GM18498 (cell line): ENCODE data around the gene ALS2.
"Not testable (repeated sequence)": the region's sequence is repeated elsewhere in the genome, so short reads cannot be mapped to it uniquely, and the experiment has no call there.

ENCODE experiments used
- ATAC-seq: cut with Tn5 transposase; IDR thresholded peaks from one replicate; pipeline ENCODE4 v1.9.1; 2021; ENCODE audit warnings: mild to moderate bottlenecking, moderate library complexity; ENCODE audit not compliant: unreplicated experiment

Gene ALS2

DNA sequence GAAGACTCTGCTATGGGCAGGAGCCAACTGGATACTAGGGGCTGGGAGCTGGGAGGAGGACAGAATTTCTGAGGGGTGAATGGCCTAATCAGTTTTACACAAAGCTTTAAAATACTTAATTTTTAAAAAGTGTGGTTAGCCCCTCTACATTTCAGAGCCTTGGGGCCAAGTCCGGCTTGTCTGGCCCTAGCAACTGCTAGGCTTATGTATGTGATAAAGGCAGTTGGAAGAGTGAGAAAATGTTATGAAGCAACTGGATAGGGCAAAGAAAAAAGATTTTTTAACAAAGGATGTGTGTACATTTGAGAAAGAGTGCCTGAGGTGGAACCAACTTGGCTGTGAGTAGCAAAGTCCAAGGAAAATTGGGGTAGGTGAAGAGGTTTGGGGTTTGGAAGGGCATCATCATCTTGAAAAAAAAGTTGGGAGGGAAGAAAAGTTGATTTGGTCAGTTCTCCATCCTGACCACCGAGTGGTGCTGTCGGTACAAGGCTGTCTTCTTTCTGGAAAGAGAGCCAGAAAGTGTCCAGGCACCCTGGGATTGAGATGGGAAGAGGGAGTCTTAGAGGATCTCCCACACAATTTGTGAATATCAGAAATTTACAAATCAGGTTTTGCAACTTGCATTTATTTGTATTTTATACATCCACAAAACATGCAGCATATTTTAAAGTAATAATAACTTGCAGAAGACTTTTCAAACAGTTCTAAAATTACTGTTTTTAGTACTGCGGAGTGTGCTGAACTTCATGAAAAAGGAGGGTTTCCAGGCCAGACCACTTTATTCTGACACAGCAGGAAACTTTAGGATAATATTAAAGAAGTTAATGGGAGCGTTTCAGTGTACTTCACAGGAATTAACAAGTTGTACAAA, 15.1 kb upstream of the ALS2 start:
- ATAC-seq: no peak

GRCh38 chr2:201794294-201794693, 13.6 kb upstream of the ALS2 start:
- no peak for ATAC-seq

DNA sequence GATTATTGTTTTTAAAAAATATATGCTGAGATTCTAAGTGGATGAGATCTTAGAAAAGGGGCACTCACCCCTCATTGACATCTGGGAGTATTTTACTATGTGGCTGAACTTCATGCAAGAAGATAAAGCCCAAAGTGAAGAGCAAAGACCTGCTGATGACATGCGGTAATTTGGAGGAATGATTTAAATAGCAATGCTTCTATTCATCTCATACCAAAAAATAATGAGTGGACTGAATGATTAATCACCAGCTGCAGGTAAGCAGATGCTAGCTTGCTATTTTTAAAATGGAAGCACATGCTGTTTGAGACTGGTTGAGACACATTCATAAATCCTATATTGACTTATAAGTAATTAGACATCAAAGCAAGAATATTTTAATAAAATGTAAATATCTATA, 12.9 kb upstream of the ALS2 start:
- ATAC-seq: no peak

- ATAC-seq: no peak
Observed at GRCh38 chr2:201790989-201791388, 10.3 kb upstream of the ALS2 start.

DNA sequence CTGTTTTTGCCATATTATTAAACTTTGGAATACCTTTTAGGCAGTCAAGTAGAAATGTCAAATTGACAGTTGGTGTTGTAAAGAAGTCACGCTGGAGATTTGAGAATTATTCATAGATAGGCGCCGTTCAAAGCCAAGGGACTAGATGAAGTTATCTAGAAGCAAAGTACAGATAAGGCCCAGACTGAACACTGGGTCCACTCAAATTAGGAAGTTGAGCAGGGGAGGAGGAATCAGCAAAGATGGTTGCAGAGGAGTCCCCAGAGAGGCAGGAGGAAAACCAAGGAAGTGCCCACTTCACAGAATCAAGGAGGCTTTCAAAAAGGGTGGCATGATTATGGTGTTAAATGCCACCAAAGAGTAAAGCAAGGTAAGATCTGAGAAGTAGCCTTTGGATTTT, 9.6 kb upstream of the ALS2 start:
- no peak for ATAC-seq

- no peak for ATAC-seq
Observed at GRCh38 chr2:201789395-201789794, 8.7 kb upstream of the ALS2 start.

DNA sequence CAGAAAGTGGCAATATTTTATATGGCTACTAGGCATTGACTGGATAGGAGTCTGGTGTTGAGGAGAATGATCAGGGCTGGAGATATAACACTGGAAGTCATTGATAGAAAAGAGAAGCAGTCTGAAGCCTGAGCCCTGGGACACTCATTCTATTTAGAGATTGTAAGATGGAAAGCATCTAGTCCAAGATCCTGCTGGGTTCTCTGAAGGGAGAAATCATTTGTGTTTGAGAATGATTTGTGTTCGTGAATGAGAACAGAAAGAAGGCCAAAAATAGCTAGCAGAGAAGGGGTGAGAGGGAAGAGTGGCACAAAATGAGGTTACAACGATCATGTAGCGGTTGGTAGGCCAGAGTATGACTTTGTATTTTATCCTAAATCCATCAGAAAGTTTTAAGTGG, 7.6 kb upstream of the ALS2 start:
- ATAC-seq: no peak

DNA sequence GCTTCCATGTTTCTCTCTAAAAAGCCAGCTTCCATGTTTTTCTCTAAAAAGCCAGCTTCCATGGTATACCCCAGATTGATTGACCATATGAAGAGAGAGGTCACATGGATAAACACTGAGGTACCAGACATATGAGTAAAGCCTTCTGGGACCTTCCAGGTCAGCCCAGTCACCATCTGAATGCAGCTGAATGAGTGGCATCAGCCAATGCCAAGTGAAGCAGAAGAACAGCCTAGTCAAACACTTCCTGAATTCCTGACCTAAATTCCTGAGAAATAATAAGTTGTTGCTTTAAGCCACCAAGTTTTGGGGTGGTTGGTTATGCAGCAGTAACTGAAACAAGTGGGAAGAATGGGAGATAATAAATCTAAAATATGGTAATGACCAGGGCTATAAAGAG, 5.7 kb upstream of the ALS2 start:
- ATAC-seq: no peak

DNA sequence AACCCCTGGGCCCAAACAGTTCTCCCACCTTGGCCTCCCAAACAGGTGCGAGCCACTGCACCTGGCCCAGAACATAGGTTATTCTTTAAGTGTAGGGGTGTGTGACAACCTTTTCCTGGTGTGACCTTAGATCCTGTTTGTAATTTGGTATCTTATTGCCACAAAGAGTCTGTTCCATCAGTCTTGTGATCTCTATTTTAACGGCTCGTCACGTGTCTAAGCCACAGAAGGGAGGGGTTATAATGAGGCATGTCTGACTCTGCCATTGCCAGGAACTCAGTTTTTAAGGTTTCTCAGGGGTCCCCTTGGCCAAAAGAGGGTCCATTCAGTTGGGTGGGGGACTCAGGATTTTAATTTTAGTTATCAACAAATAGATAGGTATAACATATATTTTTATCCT, 4.4 kb upstream of the ALS2 start:
- no peak for ATAC-seq

DNA sequence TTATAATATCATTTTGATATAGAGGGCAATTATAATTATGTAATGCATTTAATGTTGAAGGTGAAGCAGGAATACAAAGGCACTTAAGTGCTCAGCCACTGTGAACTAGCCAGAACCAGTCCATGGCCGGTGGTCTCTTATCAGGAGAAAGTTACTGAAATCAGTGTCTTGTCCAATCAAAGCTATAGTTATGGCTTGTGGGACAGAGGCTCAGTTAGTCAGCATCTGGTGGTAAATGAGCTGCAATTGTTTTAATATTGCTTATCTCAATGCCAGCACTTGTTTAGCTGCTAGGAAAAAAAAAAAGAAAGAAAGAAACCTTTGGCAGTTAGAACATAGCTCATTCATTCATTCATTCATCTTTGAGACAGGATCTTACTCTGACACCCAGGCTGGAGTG, 3.8 kb upstream of the ALS2 start:
- no peak for ATAC-seq

GRCh38 chr2:201781557-201782051, 871 bp upstream of the ALS2 start:
- ATAC-seq: no peak

GRCh38 chr2:201779901-201780673, 646 bp downstream of the ALS2 start:
- ATAC-seq: no peak

GRCh38 chr2:201777869-201778268, 2.9 kb downstream of the ALS2 start:
- no peak for ATAC-seq

DNA sequence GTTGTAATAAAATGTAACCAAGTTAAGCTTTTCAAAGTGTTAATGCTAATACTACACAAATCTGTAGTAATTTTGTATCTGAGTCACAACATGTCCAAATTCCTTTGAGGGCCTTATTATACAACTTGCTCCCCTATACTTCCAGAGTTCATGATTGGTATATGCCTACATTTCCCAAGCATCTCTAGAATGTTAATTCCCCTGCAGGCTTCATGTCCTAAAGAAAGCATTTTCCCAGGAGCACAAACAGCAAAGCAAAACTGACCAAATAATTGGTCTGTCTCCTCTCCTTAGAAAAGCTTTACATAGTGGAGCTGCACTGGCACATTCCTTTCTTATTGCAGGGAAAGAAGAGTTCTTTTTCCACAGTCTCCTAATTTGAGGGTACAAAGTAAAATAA, 3.7 kb downstream of the ALS2 start:
- no peak for ATAC-seq

DNA sequence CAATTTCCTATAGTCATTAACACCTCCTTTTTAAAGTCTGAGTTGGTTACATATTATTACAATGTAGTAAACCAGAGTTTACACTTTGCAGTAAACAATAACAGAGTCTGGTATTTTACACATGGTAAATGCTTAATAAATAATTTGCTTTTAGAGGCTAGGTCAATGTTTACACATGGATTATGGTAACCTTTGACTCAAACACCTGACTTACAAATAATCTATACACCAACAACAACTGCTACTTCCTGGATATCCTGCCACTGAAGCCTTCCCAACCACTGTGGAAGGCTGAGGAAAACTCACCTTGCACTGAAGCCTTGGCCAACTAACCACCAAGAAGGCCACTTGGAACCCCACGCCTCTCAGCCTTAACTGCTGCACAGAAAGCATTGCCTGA, 5.4 kb downstream of the ALS2 start:
- ATAC-seq: no peak

GRCh38 chr2:201774546-201774945, 6.2 kb downstream of the ALS2 start:
- no peak for ATAC-seq

DNA sequence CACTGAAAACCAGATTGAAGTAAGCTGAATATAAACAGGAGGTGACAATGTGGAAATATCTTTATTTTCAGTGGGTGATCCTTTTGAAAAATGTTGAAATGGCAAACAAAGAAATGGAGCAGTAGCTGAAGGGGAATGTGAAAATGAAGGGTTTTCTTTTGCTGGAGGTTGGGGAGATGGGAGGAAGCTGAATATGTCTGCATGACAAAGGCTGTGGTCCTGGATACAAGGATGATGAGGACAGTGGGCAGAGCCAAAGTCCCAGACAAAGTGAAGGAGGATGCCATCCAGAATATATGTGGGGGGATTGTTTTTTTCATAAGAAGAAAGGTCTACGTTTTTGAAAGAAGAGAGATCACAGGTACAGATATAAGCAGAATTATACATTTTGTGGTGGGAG, 6.7 kb downstream of the ALS2 start:
- ATAC-seq: no peak

GRCh38 chr2:201769666-201770373, 10.9 kb downstream of the ALS2 start:
- no peak for ATAC-seq

- no peak for ATAC-seq
Observed at GRCh38 chr2:201768918-201769317, 11.8 kb downstream of the ALS2 start.

GRCh38 chr2:201765799-201766198, 14.9 kb downstream of the ALS2 start:
- no peak for ATAC-seq

GRCh38 chr2:201764469-201764868, 16.3 kb downstream of the ALS2 start:
- ATAC-seq: not testable (repeated sequence)
